Spleen (tissue), 11 donors: Measurements from ENCODE around the gene CSNK2B. TPM values are rescaled to one million over a fixed set of nuclear protein-coding genes. Genes with fewer than 3 reads are reported as not detected.
A peak's percentile ranks its signal among the peaks of the same experiment; 100 is the strongest.

Experiments used
- DNase-seq: peaks from one replicate; pipeline ENCODE4 v3.0.0-alpha.2; 2020
- H3K27ac ChIP-seq, 8 donors: fragments of 200-600 bp; sonication (generic) in 7 of 8; 1 replicate in 4 of 8; 2 replicates in 4 of 8; pipeline versions ENCODE4 v1.5.0 to v1.8.0; 2016 to 2021; ENCODE audit warnings: inconsistent platforms in 4 of 8, mild to moderate bottlenecking in 4 of 8, moderate library complexity in 1 of 8
- H3K27me3 ChIP-seq, 7 donors: fragments of 200-600 bp; sonication (generic) in 6 of 7; replicated peaks in 1 of 7; 1 replicate in 4 of 7; 2 replicates in 3 of 7; pipeline versions ENCODE4 v1.5.0 to v1.8.0; 2016 to 2021; ENCODE audit warnings: inconsistent platforms in 3 of 7, mild to moderate bottlenecking in 1 of 7
- H3K36me3 ChIP-seq, 6 donors: fragments of 200-600 bp; sonication (generic) in 5 of 6; 1 replicate in 4 of 6; 2 replicates in 2 of 6; pipeline versions ENCODE4 v1.5.0 to v1.8.0; 2016 to 2021; ENCODE audit warnings: inconsistent platforms in 2 of 6
- H3K4me1 ChIP-seq, 6 donors: fragments of 200-600 bp; sonication (generic) in 5 of 6; 1 replicate in 3 of 6; 2 replicates in 3 of 6; pipeline versions ENCODE4 v1.5.0 to v1.8.0; 2016 to 2021; ENCODE audit warnings: inconsistent platforms in 3 of 6
- H3K4me3 ChIP-seq, 8 donors: fragments of 200-600 bp; sonication (generic) in 7 of 8; 1 replicate in 4 of 8; 2 replicates in 4 of 8; pipeline versions ENCODE4 v1.5.0 to v1.8.0; 2016 to 2021; ENCODE audit warnings: inconsistent platforms in 4 of 8, mild to moderate bottlenecking in 4 of 8, moderate library complexity in 2 of 8
- H3K9me3 ChIP-seq, 8 donors: fragments of 200-600 bp; sonication (generic) in 7 of 8; 1 replicate in 4 of 8; 2 replicates in 4 of 8; pipeline versions ENCODE4 v1.5.0 to v1.8.0; 2016 to 2021; ENCODE audit warnings: inconsistent platforms in 4 of 8
- CTCF ChIP-seq, 11 experiments: fragments of 200-600 bp in 7 of 11; fragments of 450-650 bp in 4 of 11; sonication (generic) in 4 of 11; IDR thresholded peaks in 8 of 11; conservative IDR thresholded peaks in 3 of 11; 1 replicate in 7 of 11; 2 replicates in 4 of 11; pipeline versions ENCODE4 v1.4.0 to v1.8.0; 2016 to 2021; ENCODE audit warnings: antibody characterized with exemption in 11 of 11, inconsistent platforms in 4 of 11, mild to moderate bottlenecking in 1 of 11
- POLR2A ChIP-seq, 3 donors: fragments of 450-650 bp; IDR thresholded peaks; one replicate each; pipeline ENCODE4 v1.5.1; 2017; ENCODE audit warnings: antibody characterized with exemption in 3 of 3, mild to moderate bottlenecking in 1 of 3
- POLR2AphosphoS5 ChIP-seq, 3 donors: sonication (generic); formaldehyde crosslinking; IDR thresholded peaks; one replicate each; pipeline ENCODE4 v1.5.1; 2017; ENCODE audit warnings: antibody characterized with exemption in 3 of 3
- WGBS, 5 donors: extraction: QIAGEN DNeasy Blood & Tissue Kit in 3 of 5; methylation state at CpG; one replicate each; pipeline versions ENCODE4 v1.1.5 to v1.1.7; 2013 to 2018; 5-methylcytosine and 5-hydroxymethylcytosine counted together
- intact Hi-C: fragments of 100-400 bp; cut with DNase I; formaldehyde crosslinking; loops from one replicate; pipeline ENCODE4 v1.15.0; 2023; ENCODE audit warnings: low total_unique reads
- polyA plus RNA-seq, 3 donors: library from polyadenylated mRNA; stranded (reverse); fragments of 200-250 nt; gene quantifications; one replicate each; pipeline ENCODE4 v1.2.1, GENCODE V29; 2013
- total RNA-seq, 7 donors: library from RNA; depleted of rRNA in 3 of 7; stranded (reverse); fragments of >200 nt in 3 of 7; fragmentation: NEBNext Ultra II Directional in 4 of 7; extraction: Animal tissue kit (Norgen Biotek cat#: 25700) in 4 of 7; gene quantifications; one replicate each; pipeline versions ENCODE4 v1.1.0 to v1.2.1, GENCODE V29; 2016 to 2021
- donor health status: healthy with polysubstance abuse.
- donor health status: DM: no; HTN: no; CAD: no; lungs with moderate emphysema.
- donor health status: DM: no; HTN: no; CAD: no.
- donor health status: Bipolar disorder and iron deficiency.
- donor health status: healthy.
- donor health status: DM: no; HTN: no; CAD: no.
- donor health status: DM: yes; HTN: yes; CAD: no.

The CSNK2B gene
- total and polyA plus RNA-seq, 10 donors, result 122 to 294 (median 145) TPM

DNA sequence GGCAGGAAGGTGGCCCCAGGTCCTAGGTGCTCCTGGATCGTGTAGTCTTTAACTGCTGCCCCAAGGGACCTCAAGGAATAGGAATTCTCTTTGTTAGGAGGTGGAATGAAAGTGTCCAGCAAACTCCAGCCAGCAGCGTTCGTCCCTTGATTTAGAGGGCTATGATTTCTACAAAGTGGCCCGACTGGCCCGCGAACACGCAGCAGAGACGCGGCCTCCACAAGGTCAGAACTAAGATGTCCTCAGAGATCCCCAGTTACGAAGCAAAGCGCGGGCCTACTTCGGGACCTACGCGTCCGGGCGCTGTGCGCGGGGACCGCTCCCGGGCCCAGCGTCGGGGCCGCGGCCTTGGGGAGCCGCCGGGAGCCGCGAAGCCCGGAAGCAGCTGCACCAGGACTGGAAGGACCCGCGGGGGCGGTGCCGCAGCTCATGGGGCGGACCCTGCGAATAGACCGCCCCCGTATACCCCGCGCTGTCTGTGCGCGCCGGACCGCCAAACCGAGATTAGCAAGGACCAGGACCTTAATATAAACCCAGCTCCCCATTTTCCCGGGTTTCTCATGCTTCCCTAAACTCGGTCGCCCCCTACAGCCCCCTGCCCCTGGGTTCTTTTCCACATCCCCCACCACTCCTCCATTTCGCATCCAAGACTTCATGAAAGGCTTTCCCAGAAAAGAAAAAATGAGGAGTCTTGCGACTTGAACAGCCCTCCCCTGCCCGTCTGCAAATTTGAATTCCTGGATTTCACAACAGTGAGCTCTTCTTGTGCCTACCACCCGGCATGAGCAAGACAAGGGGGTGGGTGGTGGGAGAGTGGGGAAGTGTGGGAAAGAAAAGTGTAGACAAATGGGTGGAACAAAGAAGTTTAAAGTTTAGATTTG, 5.3 kb upstream of the CSNK2B start, which contains the start of gene C6orf47:
Gene C6orf47, minus strand, starts transcription at position 398 of the 881 bp plus-strand sequence. CDS start 831 bp downstream, outside the sequence.
- intact Hi-C loops, result no loop called here
- Histone ChIP-seq H3K9me3 (no peaks in the 10 kb centered on the region), H3K4me3 (peak within 1 kb of the TSS; percentile 61 to 96 (median 77)), H3K27ac (peak within 1 kb of the TSS; percentile 82 to 97 (median 94)), H3K27me3 (no peaks in the 10 kb centered on the region), H3K4me1 (peaks cover 47 to 87% (median 78%) of the 10 kb centered on the region in 6 donors), H3K36me3 (peaks cover 0 to 64% (median 28%) of the 10 kb centered on the region in 6 donors)
- peak; percentile 96 for DNase-seq
- peak; percentile 48 to 87 (median 70) for TF ChIP-seq POLR2A (IDR thresholded peaks at IDR 0.05)
- peak; percentile 97 for TF ChIP-seq POLR2AphosphoS5 (IDR thresholded peaks at IDR 0.05)
- TF ChIP-seq CTCF (IDR thresholded peaks at IDR 0.05 in 8 of 11, conservative IDR thresholded peaks at IDR 0.05 in 3 of 11), result no peak
- 0 to 1% (median 0%) methylated on average over 35 to 52 of the region's 52 CpGs for WGBS, 5 donors

DNA sequence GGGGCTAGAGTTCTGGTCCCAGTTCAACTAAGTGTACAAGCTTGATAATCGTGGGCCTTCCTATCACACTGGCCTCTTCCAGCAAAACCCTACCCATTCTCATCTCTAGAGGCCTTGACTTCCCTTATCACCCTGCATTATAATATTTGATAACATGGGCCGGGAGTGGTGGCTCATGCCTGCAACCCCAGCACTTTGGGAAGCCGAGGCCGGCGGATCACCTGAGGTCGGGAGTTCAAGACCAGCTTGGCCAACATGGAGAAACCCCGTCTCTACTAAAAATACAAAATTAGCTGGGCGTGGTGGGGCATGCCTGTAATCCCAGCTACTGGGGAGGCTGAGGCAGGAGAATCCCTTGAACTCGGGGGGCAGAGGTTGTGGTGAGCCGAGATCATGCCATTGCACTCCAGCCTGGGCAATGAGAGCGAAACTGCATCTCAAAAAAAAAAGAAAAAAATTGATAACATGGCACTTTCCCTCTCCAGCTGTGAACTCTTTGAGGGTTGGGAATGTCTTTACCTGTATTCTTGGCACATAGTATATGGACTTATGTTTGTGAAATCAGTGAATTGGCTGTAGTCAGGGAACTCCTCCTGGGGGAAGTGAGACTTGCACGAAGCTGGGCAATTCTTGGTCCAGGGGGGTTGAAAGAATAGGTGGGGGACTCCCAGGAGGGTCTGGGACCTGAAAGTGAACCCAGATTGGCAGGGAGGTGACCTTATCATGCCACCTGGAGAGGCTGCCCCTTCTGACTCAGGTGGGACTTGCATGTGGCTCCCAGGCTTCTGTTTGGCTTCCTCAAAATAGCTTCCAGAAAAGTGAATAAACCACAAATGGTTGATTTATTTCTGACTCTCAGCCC, 4.4 kb upstream of the CSNK2B start:
- DNase-seq, result no peak
- Histone ChIP-seq H3K4me1 (peaks cover 48 to 85% (median 76%) of the 10 kb centered on the region in 6 donors), H3K27me3 (no peaks in the 10 kb centered on the region), H3K4me3 (peak overlapping the region in 5 of 8 donors; percentile 65 to 96 (median 78)), H3K9me3 (no peaks in the 10 kb centered on the region), H3K27ac (peak overlapping the region in 7 of 8 donors; percentile 83 to 98 (median 95)), H3K36me3 (peaks cover 0 to 55% (median 26%) of the 10 kb centered on the region in 6 donors)
- intact Hi-C loops, result no loop called here
- TF ChIP-seq POLR2AphosphoS5 (IDR thresholded peaks at IDR 0.05) (peak in 1 of 3 donors; percentile 3), CTCF (IDR thresholded peaks at IDR 0.05 in 8 of 11, conservative IDR thresholded peaks at IDR 0.05 in 3 of 11) (no peak), POLR2A (IDR thresholded peaks at IDR 0.05) (no peak)
- WGBS, 5 donors, result 74 to 88% (median 81%) methylated on average over 12 of the region's 12 CpGs

DNA sequence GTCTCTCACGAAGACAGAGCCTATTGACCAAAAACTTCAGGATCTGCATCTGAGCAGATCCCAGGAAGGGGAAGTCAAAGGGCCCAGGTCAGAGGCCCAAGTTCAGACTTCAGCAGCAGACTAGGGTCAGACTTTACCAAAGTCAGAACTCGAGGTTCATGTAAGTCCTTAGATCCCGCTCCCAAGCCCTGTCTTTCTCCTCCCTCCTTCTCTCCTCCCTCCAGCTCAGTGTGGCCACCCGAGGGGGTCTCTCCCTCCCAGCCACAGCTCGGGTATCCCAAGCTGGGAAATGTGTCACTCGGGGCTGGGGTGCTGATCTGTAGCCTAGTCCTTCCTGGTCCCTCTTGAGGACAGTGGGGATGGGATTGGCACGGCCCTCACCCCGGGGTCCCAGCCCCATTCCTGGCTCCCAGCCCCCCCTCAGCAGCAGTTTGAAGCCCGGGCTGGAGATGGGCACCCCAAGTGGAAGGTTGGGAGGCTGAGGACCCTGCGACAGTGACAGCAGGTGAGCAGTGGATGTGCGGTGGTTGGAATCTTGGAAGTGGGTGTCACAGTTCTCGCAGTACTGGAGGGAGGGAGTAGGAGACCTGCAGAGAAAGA, 3.7 kb upstream of the CSNK2B start:
- 83 to 93% (median 89%) methylated on average over 10 to 12 of the region's 12 CpGs for WGBS, 5 donors
- TF ChIP-seq POLR2A (IDR thresholded peaks at IDR 0.05) (no peak), POLR2AphosphoS5 (IDR thresholded peaks at IDR 0.05) (peak in 1 of 3 donors; percentile 23), CTCF (IDR thresholded peaks at IDR 0.05 in 8 of 11, conservative IDR thresholded peaks at IDR 0.05 in 3 of 11) (no peak)
- H3K9me3 ChIP-seq, result no peaks in the 10 kb centered on the region
- peak overlapping the region in 4 of 8 donors; percentile 95 to 98 (median 96) for H3K27ac ChIP-seq
- no peak overlapping the region for H3K4me3 ChIP-seq
- peaks cover 0 to 53% (median 23%) of the 10 kb centered on the region in 6 donors for H3K36me3 ChIP-seq
- intact Hi-C loops, result no loop called here
- DNase-seq, result no peak
- no peaks in the 10 kb centered on the region for H3K27me3 ChIP-seq
- H3K4me1 ChIP-seq, result peaks cover 54 to 85% (median 76%) of the 10 kb centered on the region in 6 donors
